ENCODE measurements around the gene PTPRD. TPM values are rescaled to one million over a fixed set of nuclear protein-coding genes. Genes with fewer than 3 reads are reported as not detected.

PTPRD gene
- total RNA-seq, 1 experiment from 2014 or later = 69.6 TPM

- no peak for TF ChIP-seq CTCF (IDR thresholded peaks at IDR 0.05)
These were observed 7.9 kb downstream of the PTPRD start (continued) for GRCh38 chr9:10604927-10605326.

GRCh38 chr9:10597801-10598200 is 15.0 kb downstream of the PTPRD start:
- Mint-ChIP-seq H3K36me3 (no peaks in the 10 kb centered on the region), H3K4me1 (no peaks in the 10 kb centered on the region), H3K9me3 (peaks cover 2% of the 10 kb centered on the region), H3K4me3 (no peak overlapping the region), H3K27ac (no peak overlapping the region), H3K27me3 (ENCODE audit: low read depth) (no peaks in the 10 kb centered on the region)
- TF ChIP-seq GTF2I (CRISPR knock-in tag; conservative IDR thresholded peaks at IDR 0.05) = no peak
- TF ChIP-seq FOXP1 (CRISPR knock-in tag; IDR thresholded peaks at IDR 0.05; ENCODE audit: borderline replicate concordance) = no peak
- TF ChIP-seq ESRRA (CRISPR knock-in tag; IDR thresholded peaks at IDR 0.05; ENCODE audit: borderline replicate concordance) = no peak
- TF ChIP-seq ZNF232 (CRISPR knock-in tag; IDR thresholded peaks at IDR 0.05) = no peak
- TF ChIP-seq CBFB (CRISPR knock-in tag; IDR thresholded peaks at IDR 0.05; ENCODE audit: low read depth) = no peak
- TF ChIP-seq PRRX2 (CRISPR knock-in tag; IDR thresholded peaks at IDR 0.05) = no peak
- no peak for TF ChIP-seq ZNF263 (CRISPR knock-in tag; IDR thresholded peaks at IDR 0.05; ENCODE audit: low read depth)
- TF ChIP-seq MLX (CRISPR knock-in tag; IDR thresholded peaks at IDR 0.05) = no peak
- no peak for TF ChIP-seq NR3C1 (CRISPR knock-in tag; conservative IDR thresholded peaks at IDR 0.05; ENCODE audit: low read depth)
- TF ChIP-seq ZNF423 (CRISPR knock-in tag; IDR thresholded peaks at IDR 0.05) = no peak
- TF ChIP-seq ATF6 (CRISPR knock-in tag; IDR thresholded peaks at IDR 0.05) = no peak
- TF ChIP-seq RORB (CRISPR knock-in tag; IDR thresholded peaks at IDR 0.05) = no peak
- ChIA-PET CTCF (no interaction called here), POLR2A (no interaction called here)
- DNase-seq (ENCODE audit: low spot score) (no peak), ATAC-seq (no peak)

- Mint-ChIP-seq H3K36me3 (no peaks in the 10 kb centered on the region), H3K27ac (no peak overlapping the region), H3K4me3 (no peak overlapping the region), H3K4me1 (no peaks in the 10 kb centered on the region), H3K27me3 (ENCODE audit: low read depth) (no peaks in the 10 kb centered on the region), H3K9me3 (peaks cover 17% of the 10 kb centered on the region)
- DNase-seq (ENCODE audit: low spot score) = no peak
- ChIA-PET CTCF (no interaction called here), POLR2A (no interaction called here)
- ATAC-seq = no peak
- TF ChIP-seq E2F4 (CRISPR knock-in tag; IDR thresholded peaks at IDR 0.05; ENCODE audit: borderline replicate concordance, low read depth) (no peak), USF2 (CRISPR knock-in tag; IDR thresholded peaks at IDR 0.05) (no peak), ZNF425 (CRISPR knock-in tag; conservative IDR thresholded peaks at IDR 0.05) (no peak), NFATC4 (CRISPR knock-in tag; IDR thresholded peaks at IDR 0.05) (no peak), TCF7 (CRISPR knock-in tag; IDR thresholded peaks at IDR 0.05; ENCODE audit: low read depth) (no peak), NR3C1 (CRISPR knock-in tag; conservative IDR thresholded peaks at IDR 0.05; ENCODE audit: low read depth) (no peak), ERG (CRISPR knock-in tag; IDR thresholded peaks at IDR 0.05) (no peak), ZBTB21 (CRISPR knock-in tag; IDR thresholded peaks at IDR 0.05; ENCODE audit: borderline replicate concordance) (no peak), NR2C2 (CRISPR knock-in tag; IDR thresholded peaks at IDR 0.05) (no peak), FOXK1 (CRISPR knock-in tag; IDR thresholded peaks at IDR 0.05) (no peak)
These were observed 18.3 kb downstream of the PTPRD start for GRCh38 chr9:10594482-10594881.
